ENCODE data around the gene THSD4.
A peak's percentile ranks its signal among the peaks of the same experiment; 100 is the strongest.

The THSD4 gene

DNA sequence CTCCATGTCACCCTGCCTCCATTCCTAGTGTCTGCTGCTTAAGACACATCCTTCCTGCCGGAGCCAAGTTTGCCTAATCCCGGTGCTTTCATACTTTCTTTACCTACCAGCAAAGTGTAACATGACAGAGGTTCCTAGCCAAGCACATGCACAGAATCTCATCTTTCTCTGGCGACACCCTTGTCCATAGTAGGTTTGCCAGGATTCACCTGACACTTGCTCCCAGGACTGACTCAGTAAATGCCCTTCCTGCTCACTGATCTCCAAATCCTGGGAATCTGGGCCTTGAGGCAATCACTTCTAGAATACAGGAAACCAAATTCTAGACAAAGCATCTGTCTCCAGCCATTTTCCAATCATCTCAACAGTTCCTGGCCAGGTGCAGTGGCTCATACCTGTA lies 684.9 kb downstream of the THSD4 start:
- DNase-seq (ENCODE audit: low read depth): no peak
- no peak for TF ChIP-seq CTCF (IDR thresholded peaks at IDR 0.05; ENCODE audit: low read length, missing control alignments)
- no peak overlapping the region for H3K4me3 ChIP-seq (replicated peaks; ENCODE audit: low read depth, low read length)

DNA sequence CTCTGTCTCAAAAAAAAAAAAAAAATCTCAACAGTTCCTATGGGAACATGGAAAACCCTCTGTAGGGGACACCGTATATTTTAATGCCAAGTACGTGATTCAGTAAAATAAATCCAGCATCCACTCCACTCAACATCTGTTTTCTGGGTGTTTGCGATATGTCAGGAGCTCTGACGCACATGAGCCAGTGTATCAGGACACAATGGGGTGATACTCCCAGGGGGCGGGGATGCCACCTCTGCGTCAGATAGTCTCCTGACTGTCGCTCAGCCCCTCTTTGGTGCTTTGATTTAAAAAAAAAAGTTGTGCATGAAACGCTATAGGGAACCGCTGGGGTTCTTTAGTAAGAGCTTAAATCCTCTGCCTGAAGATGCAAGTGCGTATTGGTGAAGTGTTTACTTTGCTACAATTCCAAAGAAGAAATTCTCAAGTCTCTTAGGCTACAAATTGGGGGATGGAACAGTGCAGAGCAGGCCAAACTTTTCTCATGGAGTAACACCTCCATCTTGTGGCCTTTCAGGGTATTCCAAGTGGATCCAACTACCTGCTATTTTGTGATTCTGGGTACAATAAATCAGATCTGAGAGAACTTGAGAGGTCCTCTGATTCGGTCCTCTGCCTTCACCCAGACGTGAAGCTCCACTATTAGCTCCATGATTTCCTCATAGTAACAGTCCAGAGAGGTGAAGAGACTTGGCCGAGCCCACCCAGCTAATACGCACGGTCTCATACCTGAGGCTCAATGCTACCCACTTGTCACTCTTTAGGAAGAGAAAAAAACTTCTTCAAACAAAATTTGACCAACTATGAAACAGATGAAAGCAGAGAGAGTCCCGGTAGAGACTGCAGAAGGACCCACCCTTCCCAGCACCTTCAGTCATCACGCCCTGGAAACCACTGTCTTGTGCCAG lies 685.8 kb downstream of the THSD4 start:
- no peak overlapping the region for H3K4me3 ChIP-seq (replicated peaks; ENCODE audit: low read depth, low read length)
- TF ChIP-seq CTCF (IDR thresholded peaks at IDR 0.05; ENCODE audit: low read length, missing control alignments): peak; percentile 88
- DNase-seq (ENCODE audit: low read depth): peak; percentile 86

DNA sequence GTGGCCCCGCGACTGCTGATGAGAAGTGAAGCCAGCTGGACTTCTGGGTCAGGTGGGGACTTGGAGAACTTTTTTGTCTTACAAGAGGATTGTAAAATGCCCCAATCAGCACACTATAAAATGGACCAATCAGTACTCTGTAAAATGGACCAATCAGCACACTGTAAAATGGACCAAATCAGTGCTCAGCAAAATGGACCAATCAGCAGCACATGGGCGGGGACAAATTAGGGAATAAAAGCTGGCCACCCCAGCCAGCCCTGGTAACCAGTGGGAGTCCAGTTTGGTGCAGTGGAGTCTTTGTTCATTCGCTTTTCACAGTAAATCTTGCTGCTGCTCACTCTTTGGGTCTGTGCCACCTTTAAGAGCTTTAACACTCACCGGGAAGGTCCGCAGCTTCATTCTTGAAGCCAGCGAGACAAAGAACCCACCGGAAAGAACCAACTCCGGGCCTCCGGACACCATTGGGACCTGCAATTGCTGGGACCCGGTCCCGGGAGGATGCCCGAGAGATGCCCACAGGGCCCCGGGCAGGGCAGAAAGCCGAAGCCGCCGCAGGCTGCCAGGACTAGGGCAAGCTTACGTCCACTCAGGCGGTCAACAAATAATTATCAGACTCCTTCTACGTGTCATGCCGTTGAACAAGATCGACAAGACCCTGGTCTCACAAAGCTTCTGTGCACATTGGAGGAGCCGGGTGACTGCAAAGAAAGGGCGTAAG lies 686.8 kb downstream of the THSD4 start:
- TF ChIP-seq CTCF (IDR thresholded peaks at IDR 0.05; ENCODE audit: low read length, missing control alignments): no peak
- DNase-seq (ENCODE audit: low read depth): no peak
- no peak overlapping the region for H3K4me3 ChIP-seq (replicated peaks; ENCODE audit: low read depth, low read length)

GRCh38 chr15:71802770-71803169 lies 687.5 kb downstream of the THSD4 start:
- peak; percentile 32 for TF ChIP-seq CTCF (IDR thresholded peaks at IDR 0.05; ENCODE audit: low read length, missing control alignments)
- H3K4me3 ChIP-seq (replicated peaks; ENCODE audit: low read depth, low read length): no peak overlapping the region
- no peak for DNase-seq (ENCODE audit: low read depth)

GRCh38 chr15:71804226-71804625 lies 689.0 kb downstream of the THSD4 start:
- DNase-seq (ENCODE audit: low read depth): no peak
- H3K4me3 ChIP-seq (replicated peaks; ENCODE audit: low read depth, low read length): no peak overlapping the region
- TF ChIP-seq CTCF (IDR thresholded peaks at IDR 0.05; ENCODE audit: low read length, missing control alignments): no peak

DNA sequence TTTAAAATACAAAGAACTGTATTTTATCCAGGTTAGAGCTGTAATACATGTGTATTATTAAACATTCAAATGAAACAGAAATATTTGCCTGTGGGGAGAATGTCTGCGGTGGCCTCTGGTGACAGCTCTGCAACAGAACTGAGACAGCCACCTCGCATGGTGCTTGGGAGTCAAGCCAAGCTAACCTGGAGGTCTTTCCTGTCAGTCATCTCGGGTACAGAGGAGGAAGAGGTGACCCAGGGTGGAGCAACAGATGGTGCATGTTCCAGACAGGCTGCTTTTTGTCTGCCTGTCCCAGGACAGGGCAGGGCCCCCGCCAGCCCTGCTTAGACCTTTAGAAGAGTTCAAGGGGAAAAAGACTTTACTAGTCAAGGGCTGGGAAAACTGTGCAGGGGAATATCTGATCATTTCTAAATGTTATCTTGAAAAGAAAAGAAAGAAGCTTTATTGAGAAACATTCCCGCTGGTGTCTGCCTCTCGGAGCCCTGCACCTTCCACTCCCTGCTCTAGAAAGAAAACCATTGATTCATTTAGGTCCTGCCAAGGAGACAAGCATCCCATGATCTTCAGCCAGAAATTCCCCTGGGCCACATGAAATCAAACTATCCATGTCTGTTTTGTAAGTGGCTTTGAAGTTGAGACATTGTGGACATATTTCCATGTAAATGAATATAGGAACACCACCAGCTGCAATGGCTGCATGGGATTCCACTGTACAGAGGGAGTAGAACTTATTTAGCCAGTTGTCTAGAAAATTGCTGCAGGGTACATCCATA lies 689.6 kb downstream of the THSD4 start:
- DNase-seq (ENCODE audit: low read depth): no peak
- TF ChIP-seq CTCF (IDR thresholded peaks at IDR 0.05; ENCODE audit: low read length, missing control alignments): no peak

More for the DNA sequence above, 689.6 kb downstream of the THSD4 start:
- no peak overlapping the region for H3K4me3 ChIP-seq (replicated peaks; ENCODE audit: low read depth, low read length)

All from fibroblast of pulmonary artery (primary cell).